Left ventricle myocardium inferior (tissue), 1 donor: Measurements from ENCODE around the gene BCAS3. TPM values are rescaled to one million over a fixed set of nuclear protein-coding genes. Genes with fewer than 3 reads are reported as not detected.

ENCODE experiments used
- DNase-seq: peaks from one replicate; pipeline ENCODE4 v3.0.0-alpha.2; 2020
- H3K27ac ChIP-seq: fragments of 200-600 bp; replicated peaks from 2 replicates; pipeline ENCODE4 v1.8.0; 2021
- H3K27me3 ChIP-seq: fragments of 200-600 bp; 2 replicates; pipeline ENCODE4 v1.8.0; 2021; ENCODE audit warnings: low read depth
- H3K36me3 ChIP-seq: fragments of 200-600 bp; 2 replicates; pipeline ENCODE4 v1.8.0; 2021
- H3K4me1 ChIP-seq: fragments of 200-600 bp; 2 replicates; pipeline ENCODE4 v1.8.0; 2021
- H3K4me3 ChIP-seq: fragments of 200-600 bp; 2 replicates; pipeline ENCODE4 v1.8.0; 2021; ENCODE audit warnings: mild to moderate bottlenecking, moderate library complexity
- H3K9me3 ChIP-seq: fragments of 200-600 bp; replicated peaks from 2 replicates; pipeline ENCODE4 v1.8.0; 2021
- CTCF ChIP-seq: fragments of 200-600 bp; IDR thresholded peaks from 2 replicates; pipeline ENCODE4 v1.8.0; 2021; ENCODE audit warnings: antibody characterized with exemption, mild to moderate bottlenecking, borderline replicate concordance
- intact Hi-C: fragments of 100-400 bp; cut with micrococcal nuclease; formaldehyde crosslinking; loops from one replicate; pipeline ENCODE4 v1.11.0; 2022
- total RNA-seq: library from RNA; stranded (reverse); fragmentation: NEBNext Ultra II Directional; extraction: Animal tissue kit (Norgen Biotek cat#: 25700); gene quantifications from one replicate; pipeline ENCODE4 v1.2.1, GENCODE V29; 2021
- donor health status: DM: no; HTN: yes; CAD: no; lungs with severe emphysema.

BCAS3 gene
- total RNA-seq, 1 donor from 2014 or later, result 16.5 TPM

- Histone ChIP-seq H3K9me3 (no peaks in the 10 kb centered on the region), H3K4me3 (no peak overlapping the region), H3K4me1 (peaks cover 52% of the 10 kb centered on the region), H3K27me3 (no peaks in the 10 kb centered on the region), H3K27ac (peak overlapping the region; percentile 76), H3K36me3 (no peaks in the 10 kb centered on the region)
- intact Hi-C loops, result no loop called here
- DNase-seq, result no peak
- TF ChIP-seq CTCF, result no peak
These were observed 570.7 kb downstream of the BCAS3 start for GRCh38 chr17:61248399-61248798.

- TF ChIP-seq CTCF, result no peak
- no peaks in the 10 kb centered on the region for H3K27me3 ChIP-seq
- H3K4me1 ChIP-seq, result peaks cover 55% of the 10 kb centered on the region
- intact Hi-C loops, result no loop called here
- no peaks in the 10 kb centered on the region for H3K36me3 ChIP-seq
- no peaks in the 10 kb centered on the region for H3K9me3 ChIP-seq
- H3K4me3 ChIP-seq, result no peak overlapping the region
- H3K27ac ChIP-seq, result peak overlapping the region; percentile 78
- no peak for DNase-seq
These were observed 572.1 kb downstream of the BCAS3 start for GRCh38 chr17:61249649-61250299.

- DNase-seq, result no peak
- no peak overlapping the region for H3K4me3 ChIP-seq
- peak overlapping the region; percentile 78 for H3K27ac ChIP-seq
- intact Hi-C loops, result no loop called here
- no peaks in the 10 kb centered on the region for H3K27me3 ChIP-seq
- H3K36me3 ChIP-seq, result no peaks in the 10 kb centered on the region
- H3K9me3 ChIP-seq, result no peaks in the 10 kb centered on the region
- TF ChIP-seq CTCF, result no peak
- H3K4me1 ChIP-seq, result peaks cover 59% of the 10 kb centered on the region
These were observed 572.8 kb downstream of the BCAS3 start for GRCh38 chr17:61250335-61250890.

GRCh38 chr17:61251939-61252865 is 574.6 kb downstream of the BCAS3 start:
- peak overlapping the region; percentile 1 for H3K4me3 ChIP-seq
- intact Hi-C loops, result no loop called here
- no peaks in the 10 kb centered on the region for H3K27me3 ChIP-seq
- H3K4me1 ChIP-seq, result peaks cover 60% of the 10 kb centered on the region
- peak; percentile 91 for DNase-seq
- no peaks in the 10 kb centered on the region for H3K36me3 ChIP-seq
- no peaks in the 10 kb centered on the region for H3K9me3 ChIP-seq
- H3K27ac ChIP-seq, result peak overlapping the region; percentile 78
- TF ChIP-seq CTCF, result no peak

- peak; percentile 49 for DNase-seq
- no peak for TF ChIP-seq CTCF
These were observed 575.7 kb downstream of the BCAS3 start for GRCh38 chr17:61253362-61253761.

More at GRCh38 chr17:61253362-61253761, 575.7 kb downstream of the BCAS3 start:
- H3K4me1 ChIP-seq, result peaks cover 51% of the 10 kb centered on the region
- H3K9me3 ChIP-seq, result no peaks in the 10 kb centered on the region
- H3K27me3 ChIP-seq, result no peaks in the 10 kb centered on the region
- no peak overlapping the region for H3K4me3 ChIP-seq
- H3K27ac ChIP-seq, result peak overlapping the region; percentile 78
- no peaks in the 10 kb centered on the region for H3K36me3 ChIP-seq
- intact Hi-C loops, result no loop called here
